Thoracic aorta (tissue), 2 donors: ENCODE measurements around the gene DZIP1. TPM values are rescaled to one million over a fixed set of nuclear protein-coding genes. Genes with fewer than 3 reads are reported as not detected.
"Not testable (repeated sequence)": the region's sequence is repeated elsewhere in the genome, so short reads cannot be mapped to it uniquely, and the experiment has no call there.

Experiments used
- ATAC-seq: fragments of 150-250 bp; one replicate; pipeline ENCODE4 v1.8.0; 2017; ENCODE audit warnings: low read depth; ENCODE audit not compliant: insufficient number of reproducible peaks, low FRiP score
- DNase-seq: peaks from one replicate; pipeline ENCODE4 v3.0.0-alpha.2; 2020; ENCODE audit warnings: low spot score
- H3K27ac ChIP-seq, 2 donors: fragments of 200-600 bp; sonication (generic); 1 replicate in 1 of 2; 2 replicates in 1 of 2; pipeline ENCODE4 v1.5.1; 2016; ENCODE audit warnings: mild to moderate bottlenecking in 2 of 2, moderate library complexity in 2 of 2
- H3K27me3 ChIP-seq: fragments of 200-600 bp; sonication (generic); replicated peaks from 2 replicates; pipeline ENCODE4 v1.6.0; 2016; ENCODE audit warnings: mild to moderate bottlenecking; ENCODE audit not compliant: insufficient read depth
- H3K36me3 ChIP-seq: fragments of 200-600 bp; sonication (generic); one replicate; pipeline ENCODE4 v1.5.1; 2016
- H3K4me1 ChIP-seq, 2 donors: fragments of 200-600 bp; sonication (generic); 1 replicate in 1 of 2; 2 replicates in 1 of 2; pipeline versions ENCODE4 v1.5.1 to v1.6.0; 2016; ENCODE audit warnings: low read depth in 2 of 2, mild to moderate bottlenecking in 1 of 2; ENCODE audit not compliant: control insufficient read depth in 1 of 2
- H3K4me3 ChIP-seq: fragments of 200-600 bp; sonication (generic); 2 replicates; pipeline ENCODE4 v1.5.1; 2016; ENCODE audit warnings: mild to moderate bottlenecking
- H3K9me3 ChIP-seq: fragments of 200-600 bp; sonication (generic); 2 replicates; pipeline ENCODE4 v1.5.1; 2016
- total RNA-seq, 2 donors: library from RNA; depleted of rRNA; stranded (reverse); fragments of >200 nt; gene quantifications; one replicate each; pipeline versions ENCODE4 v1.1.0 to v1.2.3, GENCODE V29; 2016
- TF ChIP-seq, protein P1 (sequence below): fragments of 200-600 bp; sonication (generic); IDR thresholded peaks from one replicate; pipeline ENCODE4 v1.5.1; 2019; ENCODE audit warnings: antibody characterized with exemption

The DZIP1 gene
- total RNA-seq, 2 donors from 2014 or later = 24.5 to 26.0 TPM

DNA sequence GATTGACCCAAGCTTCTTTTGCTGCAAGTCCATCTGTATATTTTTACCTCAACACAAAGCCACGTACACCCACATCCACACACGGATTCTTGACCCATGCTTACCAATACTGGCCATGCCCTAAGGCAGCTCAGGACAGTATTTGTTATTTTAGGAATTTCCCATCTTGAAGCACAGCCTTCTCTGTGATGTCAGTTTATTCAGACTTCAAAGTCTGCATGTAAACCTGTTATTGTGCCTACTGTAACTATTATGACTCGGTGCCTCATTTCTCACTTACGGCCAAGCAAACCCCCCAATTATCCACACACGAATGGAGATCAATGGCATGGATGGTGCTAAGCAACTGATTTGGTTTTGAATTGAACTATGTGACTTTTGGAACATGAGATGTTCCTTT is 74.5 kb downstream of the DZIP1 start:
- Histone ChIP-seq H3K27ac (no peak overlapping the region), H3K4me1 (no peaks in the 10 kb centered on the region), H3K27me3 (no peaks in the 10 kb centered on the region), H3K4me3 (no peak overlapping the region), H3K9me3 (no peaks in the 10 kb centered on the region), H3K36me3 (no peaks in the 10 kb centered on the region)
- no peak for ATAC-seq
- no peak for DNase-seq
- TF ChIP-seq, protein P1, sequence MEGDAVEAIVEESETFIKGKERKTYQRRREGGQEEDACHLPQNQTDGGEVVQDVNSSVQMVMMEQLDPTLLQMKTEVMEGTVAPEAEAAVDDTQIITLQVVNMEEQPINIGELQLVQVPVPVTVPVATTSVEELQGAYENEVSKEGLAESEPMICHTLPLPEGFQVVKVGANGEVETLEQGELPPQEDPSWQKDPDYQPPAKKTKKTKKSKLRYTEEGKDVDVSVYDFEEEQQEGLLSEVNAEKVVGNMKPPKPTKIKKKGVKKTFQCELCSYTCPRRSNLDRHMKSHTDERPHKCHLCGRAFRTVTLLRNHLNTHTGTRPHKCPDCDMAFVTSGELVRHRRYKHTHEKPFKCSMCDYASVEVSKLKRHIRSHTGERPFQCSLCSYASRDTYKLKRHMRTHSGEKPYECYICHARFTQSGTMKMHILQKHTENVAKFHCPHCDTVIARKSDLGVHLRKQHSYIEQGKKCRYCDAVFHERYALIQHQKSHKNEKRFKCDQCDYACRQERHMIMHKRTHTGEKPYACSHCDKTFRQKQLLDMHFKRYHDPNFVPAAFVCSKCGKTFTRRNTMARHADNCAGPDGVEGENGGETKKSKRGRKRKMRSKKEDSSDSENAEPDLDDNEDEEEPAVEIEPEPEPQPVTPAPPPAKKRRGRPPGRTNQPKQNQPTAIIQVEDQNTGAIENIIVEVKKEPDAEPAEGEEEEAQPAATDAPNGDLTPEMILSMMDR = no peak

DNA sequence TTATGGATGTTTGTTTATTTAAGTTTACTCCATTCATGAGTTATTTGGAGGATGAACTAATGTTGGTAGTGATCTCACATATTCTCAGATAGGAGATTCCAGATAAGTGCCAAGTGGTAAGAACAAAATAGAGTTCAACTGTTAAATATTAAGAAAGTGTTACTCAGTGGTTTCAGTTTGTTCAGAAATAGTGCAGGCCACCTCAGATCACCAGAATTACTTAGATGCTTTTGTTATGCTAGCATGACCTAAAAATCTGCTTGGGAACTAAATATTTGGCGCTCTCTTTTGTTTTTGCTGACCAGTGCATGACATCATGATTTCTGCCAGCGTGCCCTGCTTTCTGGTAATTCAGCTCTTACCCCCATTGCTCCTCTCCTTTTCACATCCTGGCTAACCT is 76.4 kb downstream of the DZIP1 start:
- Histone ChIP-seq H3K4me1 (no peaks in the 10 kb centered on the region), H3K4me3 (no peak overlapping the region), H3K9me3 (no peaks in the 10 kb centered on the region), H3K27me3 (no peaks in the 10 kb centered on the region), H3K36me3 (no peaks in the 10 kb centered on the region), H3K27ac (no peak overlapping the region)
- TF ChIP-seq, protein P1 = no peak
- no peak for DNase-seq
- ATAC-seq = no peak

DNA sequence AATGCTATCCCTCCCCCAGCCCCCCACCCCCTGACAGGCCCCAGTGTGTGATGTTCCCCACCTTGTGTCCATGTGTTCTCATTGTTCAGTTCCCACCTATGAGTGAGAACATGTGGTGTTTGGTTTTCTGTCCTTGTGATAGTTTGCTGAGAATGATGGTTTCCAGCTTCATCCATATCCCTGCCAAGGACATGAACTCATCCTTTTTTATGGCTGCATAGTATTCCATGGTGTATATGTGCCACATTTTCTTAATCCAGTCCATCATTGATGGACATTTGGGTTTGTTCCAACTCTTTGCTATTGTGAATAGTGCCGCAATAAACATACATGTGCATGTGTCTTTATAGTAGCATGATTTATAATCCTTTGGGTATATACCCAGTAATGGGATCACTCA is 78.7 kb downstream of the DZIP1 start:
- H3K9me3 ChIP-seq, H3K27ac ChIP-seq, H3K4me1 ChIP-seq, H3K4me3 ChIP-seq, H3K36me3 ChIP-seq, ATAC-seq, DNase-seq, H3K27me3 ChIP-seq: not testable (repeated sequence)

DNA sequence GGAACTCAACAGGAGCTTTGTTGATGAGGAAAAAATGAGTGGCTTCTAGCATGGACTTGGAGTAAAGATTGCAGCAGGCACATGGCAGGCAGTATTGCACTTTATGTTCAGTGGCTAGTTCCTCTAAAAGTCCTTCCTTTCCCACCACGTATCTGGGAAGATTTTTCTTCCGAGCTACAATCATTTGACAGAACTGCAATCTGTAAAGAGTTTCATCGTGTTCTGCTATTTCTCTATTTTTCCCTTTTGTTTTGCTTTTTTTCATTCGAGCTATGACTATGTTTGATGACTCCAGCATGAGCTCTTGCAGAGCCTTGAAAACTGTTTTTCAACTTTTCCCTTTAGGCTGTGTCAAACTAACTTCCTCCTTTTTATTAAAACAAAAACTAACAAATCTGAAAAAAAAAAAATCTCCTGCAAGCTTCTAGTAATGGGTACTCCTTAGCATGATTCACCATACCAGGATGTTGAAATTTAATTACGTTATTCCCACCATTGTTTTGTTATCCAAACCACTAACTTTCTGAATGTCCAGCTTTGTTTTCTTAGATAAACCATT is 79.7 kb downstream of the DZIP1 start:
- no peaks in the 10 kb centered on the region for H3K27me3 ChIP-seq
- no peak for DNase-seq
- H3K9me3 ChIP-seq = no peaks in the 10 kb centered on the region
- H3K27ac ChIP-seq = no peak overlapping the region
- no peak for ATAC-seq
- H3K4me1 ChIP-seq = no peaks in the 10 kb centered on the region
- no peaks in the 10 kb centered on the region for H3K36me3 ChIP-seq
- H3K4me3 ChIP-seq = no peak overlapping the region
- TF ChIP-seq, protein P1 = no peak

DNA sequence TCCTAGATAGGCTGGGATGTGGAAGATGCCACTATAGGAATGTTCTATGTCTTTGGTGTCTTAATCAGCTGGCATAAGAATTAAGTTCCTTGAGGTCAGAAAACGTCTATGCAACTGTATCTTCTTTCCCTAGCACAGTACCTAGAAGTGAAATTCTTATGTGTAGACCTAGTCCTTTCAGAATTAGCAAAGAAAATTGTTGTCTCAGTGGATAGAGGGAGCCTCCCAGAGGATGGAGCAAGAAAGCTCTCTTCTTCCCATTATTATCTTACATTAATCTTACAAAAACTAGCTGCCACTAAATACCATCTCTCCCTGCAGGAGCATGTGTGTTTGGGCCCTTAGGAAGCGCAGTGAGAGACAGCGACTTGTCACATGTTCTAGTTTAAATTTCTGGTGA is 80.4 kb downstream of the DZIP1 start:
- DNase-seq (no peak), ATAC-seq (no peak)
- TF ChIP-seq, protein P1 = no peak
- H3K27ac ChIP-seq = no peak overlapping the region
- H3K4me3 ChIP-seq = no peak overlapping the region
- no peaks in the 10 kb centered on the region for H3K27me3 ChIP-seq
- no peaks in the 10 kb centered on the region for H3K4me1 ChIP-seq
- H3K36me3 ChIP-seq = no peaks in the 10 kb centered on the region
- H3K9me3 ChIP-seq = no peaks in the 10 kb centered on the region

DNA sequence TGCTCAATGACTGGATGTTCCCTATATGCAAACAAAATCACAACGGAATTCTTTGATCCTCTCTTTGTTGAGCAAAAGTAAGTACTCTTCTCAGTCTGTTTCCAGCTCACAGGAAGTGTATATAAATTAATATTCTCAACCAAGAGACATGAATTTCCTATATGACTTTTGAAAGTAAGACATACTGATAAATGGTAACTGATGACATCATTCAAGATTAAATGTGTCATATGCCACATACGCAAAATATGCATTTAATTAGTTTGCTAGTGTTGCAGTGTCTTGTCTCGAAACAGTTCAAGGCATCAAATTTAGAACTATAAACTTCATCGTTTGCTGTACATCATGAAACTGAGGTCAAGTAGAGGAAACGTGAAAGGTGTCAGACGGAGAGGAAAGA is 84.1 kb downstream of the DZIP1 start:
- Histone ChIP-seq H3K36me3 (no peaks in the 10 kb centered on the region), H3K9me3 (no peaks in the 10 kb centered on the region), H3K27ac (no peak overlapping the region), H3K4me3 (no peak overlapping the region), H3K27me3 (no peaks in the 10 kb centered on the region), H3K4me1 (no peaks in the 10 kb centered on the region)
- TF ChIP-seq, protein P1 = no peak
- DNase-seq = no peak
- ATAC-seq = no peak
